ENCODE measurements around the gene ACADS.

- TF ChIP-seq, protein P1, sequence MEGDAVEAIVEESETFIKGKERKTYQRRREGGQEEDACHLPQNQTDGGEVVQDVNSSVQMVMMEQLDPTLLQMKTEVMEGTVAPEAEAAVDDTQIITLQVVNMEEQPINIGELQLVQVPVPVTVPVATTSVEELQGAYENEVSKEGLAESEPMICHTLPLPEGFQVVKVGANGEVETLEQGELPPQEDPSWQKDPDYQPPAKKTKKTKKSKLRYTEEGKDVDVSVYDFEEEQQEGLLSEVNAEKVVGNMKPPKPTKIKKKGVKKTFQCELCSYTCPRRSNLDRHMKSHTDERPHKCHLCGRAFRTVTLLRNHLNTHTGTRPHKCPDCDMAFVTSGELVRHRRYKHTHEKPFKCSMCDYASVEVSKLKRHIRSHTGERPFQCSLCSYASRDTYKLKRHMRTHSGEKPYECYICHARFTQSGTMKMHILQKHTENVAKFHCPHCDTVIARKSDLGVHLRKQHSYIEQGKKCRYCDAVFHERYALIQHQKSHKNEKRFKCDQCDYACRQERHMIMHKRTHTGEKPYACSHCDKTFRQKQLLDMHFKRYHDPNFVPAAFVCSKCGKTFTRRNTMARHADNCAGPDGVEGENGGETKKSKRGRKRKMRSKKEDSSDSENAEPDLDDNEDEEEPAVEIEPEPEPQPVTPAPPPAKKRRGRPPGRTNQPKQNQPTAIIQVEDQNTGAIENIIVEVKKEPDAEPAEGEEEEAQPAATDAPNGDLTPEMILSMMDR (IDR thresholded peaks at IDR 0.05): no peak
- no peak for TF ChIP-seq EZH2 (IDR thresholded peaks at IDR 0.05)
Measured at GRCh38 chr12:120700886-120701285, 24.7 kb upstream of the ACADS start.

Measured in neural progenitor cell (in vitro differentiated cells).